TTC549 (cell line): ENCODE data around the gene ACD.

Source experiments
- FAIRE-seq: peaks from 2 replicates; lab custom pipeline; 2012; peaks lifted over from hg19 to GRCh38; lab: Jason Lieb, UNC

The ACD gene

DNA sequence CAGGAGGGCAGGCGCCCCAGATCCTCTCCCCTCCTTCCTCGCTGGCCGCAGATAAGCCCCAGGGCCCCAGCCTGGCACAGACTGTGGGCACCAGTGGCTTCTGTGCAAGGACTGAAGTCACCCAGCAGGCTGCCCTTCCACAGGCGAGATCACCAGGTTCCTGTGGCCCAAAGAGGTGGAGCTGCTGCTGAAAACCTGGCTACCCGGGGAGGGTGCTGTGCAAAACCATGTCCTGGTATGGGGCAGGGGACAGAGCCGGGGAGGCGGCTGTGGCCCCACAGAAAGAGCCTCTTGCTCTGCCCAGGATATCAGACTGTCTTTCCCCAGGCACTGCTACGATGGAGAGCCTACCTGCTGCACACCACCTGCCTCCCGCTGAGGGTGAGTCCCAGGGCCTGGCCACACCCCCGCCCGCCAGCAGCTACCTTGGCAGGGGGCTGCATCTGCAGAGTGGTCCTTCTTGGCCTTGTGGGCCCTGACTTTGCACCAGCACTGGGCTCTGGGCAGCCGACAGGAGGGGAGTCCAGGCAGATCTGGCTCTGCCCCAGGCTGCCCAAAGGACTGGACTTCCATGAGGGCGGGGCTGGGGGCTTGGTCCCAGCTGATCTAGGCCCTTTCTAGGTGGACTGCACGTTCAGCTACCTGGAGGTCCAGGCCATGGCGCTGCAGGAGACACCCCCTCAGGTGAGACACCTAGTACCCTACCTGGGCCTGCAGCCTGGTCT, 14.5 kb downstream of the ACD start:
- FAIRE-seq, result no peak

DNA sequence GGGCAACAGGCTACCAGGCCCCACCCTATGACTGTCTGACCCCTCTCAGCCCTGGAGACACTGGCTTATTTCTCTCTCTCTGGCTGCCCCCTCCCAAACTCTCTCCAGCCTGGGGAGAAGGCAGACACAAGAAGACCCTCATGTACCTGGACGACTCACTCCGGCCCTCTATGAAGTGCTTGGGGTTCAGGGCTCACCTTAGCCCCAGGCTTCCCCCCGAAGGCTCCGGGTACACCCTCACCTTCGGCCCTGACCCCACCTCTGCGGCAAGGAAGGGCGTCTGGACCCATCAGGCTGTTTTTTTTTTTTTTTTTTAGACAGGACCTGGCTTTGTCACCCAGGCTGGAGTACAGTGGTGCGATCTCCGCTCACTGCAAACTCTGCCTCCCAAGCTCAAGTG, 16.0 kb downstream of the ACD start:
- no peak for FAIRE-seq

DNA sequence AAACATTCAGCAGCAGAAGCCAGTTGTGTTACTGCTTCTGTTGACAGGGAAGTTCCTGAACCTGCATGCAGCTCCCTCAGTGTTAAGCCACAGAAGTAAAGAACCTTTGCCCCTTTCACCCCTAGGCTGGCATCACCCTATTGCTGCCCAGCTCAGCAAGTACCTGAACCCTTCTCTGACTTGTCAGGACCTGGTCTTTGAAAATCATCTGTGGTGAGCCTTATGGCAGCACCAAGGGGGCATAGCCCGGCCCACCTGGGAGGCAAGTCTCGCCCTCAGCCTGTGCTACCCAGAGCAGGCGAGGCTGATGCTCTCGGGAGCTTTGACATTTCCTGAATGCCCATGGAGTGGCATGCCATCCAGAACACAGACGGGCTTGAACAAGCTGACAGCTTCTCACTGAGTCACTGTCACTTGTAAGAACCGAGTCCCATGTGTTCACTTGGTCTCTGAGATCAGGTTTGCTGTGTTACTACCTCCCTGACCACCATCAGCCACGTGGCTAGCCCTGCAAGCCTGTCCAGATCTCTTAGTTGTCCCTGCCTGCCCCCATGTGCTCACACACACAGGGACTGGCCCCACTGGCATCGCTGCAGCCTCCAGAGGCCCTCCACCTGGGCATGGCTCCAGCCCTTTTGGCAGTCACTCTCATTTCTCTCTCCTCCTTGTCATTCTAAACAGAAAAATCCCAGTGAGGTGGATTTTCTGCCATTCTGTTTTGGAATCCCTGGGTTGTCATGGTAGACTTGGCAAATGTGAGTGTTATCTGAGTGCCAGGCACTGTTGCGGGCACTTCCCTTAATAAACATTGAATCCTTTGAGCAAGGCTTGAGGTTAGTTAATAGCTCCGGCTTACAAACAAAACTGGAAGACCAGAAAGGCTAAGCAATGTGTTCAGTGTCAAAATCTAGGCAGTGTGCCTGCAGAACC, 18.0 kb downstream of the ACD start:
- FAIRE-seq, result no peak

DNA sequence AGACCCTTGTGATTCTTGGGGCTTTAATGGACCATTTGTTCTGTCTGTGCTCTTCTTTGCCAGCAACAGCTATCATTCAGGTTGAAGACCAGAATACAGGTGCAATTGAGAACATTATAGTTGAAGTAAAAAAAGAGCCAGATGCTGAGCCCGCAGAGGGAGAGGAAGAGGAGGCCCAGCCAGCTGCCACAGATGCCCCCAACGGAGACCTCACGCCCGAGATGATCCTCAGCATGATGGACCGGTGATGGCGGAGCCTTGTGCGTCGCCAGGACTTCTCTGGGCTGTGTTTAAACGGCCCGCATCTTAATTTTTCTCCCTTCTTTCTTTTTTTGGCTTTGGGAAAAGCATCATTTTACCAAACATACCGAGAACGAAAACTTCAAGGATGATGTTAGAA, 22.4 kb downstream of the ACD start:
- FAIRE-seq, result no peak

DNA sequence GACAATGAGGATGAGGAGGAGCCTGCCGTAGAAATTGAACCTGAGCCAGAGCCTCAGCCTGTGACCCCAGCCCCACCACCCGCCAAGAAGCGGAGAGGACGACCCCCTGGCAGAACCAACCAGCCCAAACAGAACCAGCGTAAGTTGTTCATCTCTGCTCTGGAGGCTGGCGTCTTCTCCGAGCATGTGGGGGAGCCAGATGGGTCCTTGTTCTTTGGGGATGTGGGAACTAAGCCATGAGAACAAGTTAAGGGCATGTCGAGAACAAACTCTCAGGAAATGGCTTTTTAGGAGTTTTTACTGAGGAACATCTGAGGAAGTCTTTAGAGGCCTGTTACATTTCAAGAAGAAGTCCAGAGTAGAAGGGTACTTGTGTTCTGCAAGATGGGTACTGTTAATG, 23.3 kb downstream of the ACD start:
- FAIRE-seq, result no peak

DNA sequence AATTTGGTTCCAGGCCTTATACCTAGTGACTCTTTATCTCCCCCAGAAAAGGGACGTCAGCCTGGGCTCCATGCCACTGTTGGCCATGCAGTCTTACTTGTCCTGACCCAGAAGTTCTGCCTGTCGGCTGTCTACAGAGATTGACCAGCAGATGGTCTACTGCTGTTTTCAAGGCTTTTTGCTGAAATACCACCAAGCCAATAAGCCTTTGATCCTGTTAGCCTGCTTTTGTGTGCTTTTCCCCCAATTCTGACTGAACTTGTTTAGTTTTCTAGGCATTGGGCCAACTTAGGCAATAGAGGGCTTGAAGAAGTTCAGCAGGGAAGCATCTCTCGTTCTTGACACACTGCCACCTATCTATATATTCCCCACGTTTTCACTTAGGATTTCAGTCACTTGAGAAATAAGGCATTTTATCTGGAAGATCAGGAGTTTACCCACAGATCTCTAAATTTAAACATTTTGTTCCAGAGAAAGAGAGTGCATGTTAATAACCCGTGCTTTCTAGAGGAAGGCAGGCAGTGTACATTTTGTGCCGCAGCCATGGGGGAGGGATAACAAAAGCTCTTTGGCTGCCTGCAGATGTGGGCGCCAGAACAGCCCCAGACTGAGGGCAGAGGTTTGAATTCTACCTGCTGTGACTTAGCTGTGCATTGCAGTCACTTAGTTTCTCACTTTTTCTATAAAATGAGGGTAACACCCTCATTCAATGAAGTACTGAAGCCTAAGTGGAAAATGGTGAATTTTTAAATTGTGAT, 27.5 kb downstream of the ACD start:
- no peak for FAIRE-seq

DNA sequence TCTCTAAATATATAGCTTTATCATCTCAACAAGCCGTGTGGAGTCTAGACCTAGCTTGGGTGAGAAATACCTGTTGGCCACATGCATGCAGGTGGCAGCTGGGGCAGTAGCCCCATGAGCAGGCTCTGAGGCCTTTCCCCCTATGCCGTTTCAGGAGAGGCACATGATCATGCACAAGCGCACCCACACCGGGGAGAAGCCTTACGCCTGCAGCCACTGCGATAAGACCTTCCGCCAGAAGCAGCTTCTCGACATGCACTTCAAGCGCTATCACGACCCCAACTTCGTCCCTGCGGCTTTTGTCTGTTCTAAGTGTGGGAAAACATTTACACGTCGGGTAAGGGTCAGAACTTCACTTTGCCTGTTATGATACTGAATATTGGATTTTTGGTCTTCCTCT, 31.8 kb downstream of the ACD start:
- FAIRE-seq, result no peak

DNA sequence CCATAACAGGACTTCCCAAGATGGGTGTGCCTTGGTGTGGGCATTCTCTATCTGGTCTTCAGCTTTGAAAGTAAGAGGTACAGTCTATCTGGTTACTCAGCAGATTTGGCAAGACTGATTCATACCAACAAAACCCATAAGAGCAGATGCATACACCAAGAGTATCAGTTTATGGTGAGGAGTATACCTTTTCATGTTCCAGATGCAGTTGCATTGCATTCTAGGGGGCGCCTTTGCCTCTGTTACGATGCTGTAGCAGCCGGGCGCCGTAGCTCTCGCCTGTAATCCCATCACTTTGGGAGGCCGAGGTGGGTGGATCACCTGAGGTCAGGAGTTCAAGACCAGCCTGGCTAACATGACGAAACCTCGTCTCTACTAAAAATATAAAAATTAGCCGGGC, 46.3 kb downstream of the ACD start:
- no peak for FAIRE-seq

DNA sequence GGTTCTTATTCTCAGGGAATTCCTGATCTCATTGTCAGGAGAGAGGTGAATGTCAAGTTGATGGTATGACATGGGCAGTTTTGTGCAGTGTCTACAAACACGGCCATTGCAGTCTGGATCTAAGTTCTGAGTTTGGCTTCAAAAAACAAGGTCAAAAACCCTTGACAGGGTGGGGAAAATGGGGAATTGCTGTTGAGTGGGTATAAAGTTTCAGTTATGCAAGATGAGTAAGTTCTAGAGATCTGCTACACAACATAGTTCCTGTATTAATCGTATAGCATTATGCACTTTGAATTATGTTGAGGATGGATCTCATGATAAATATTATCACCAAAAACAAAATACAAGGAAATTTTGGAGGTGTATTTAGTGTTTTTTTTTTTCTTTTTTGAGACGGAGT, 51.7 kb downstream of the ACD start:
- FAIRE-seq, result no peak
